Fibroblast of lung (primary cell): ENCODE results near the gene CEP78.

ENCODE experiments used
- EZH2 ChIP-seq: IDR thresholded peaks from 2 replicates; pipeline ENCODE4 v1.5.1; 2012; ENCODE audit warnings: low read length, control low read depth, mild to moderate bottlenecking; ENCODE audit errors: missing control alignments
- TF ChIP-seq, protein P1 (sequence below), 2 donors: IDR thresholded peaks in 1 of 2; conservative IDR thresholded peaks in 1 of 2; 1 replicate in 1 of 2; 2 replicates in 1 of 2; pipeline ENCODE4 v1.5.1; 2011 to 2012; ENCODE audit warnings: low read length in 2 of 2, control low read depth in 1 of 2, inconsistent platforms in 1 of 2, low read depth in 1 of 2, mild to moderate bottlenecking in 1 of 2

DNA sequence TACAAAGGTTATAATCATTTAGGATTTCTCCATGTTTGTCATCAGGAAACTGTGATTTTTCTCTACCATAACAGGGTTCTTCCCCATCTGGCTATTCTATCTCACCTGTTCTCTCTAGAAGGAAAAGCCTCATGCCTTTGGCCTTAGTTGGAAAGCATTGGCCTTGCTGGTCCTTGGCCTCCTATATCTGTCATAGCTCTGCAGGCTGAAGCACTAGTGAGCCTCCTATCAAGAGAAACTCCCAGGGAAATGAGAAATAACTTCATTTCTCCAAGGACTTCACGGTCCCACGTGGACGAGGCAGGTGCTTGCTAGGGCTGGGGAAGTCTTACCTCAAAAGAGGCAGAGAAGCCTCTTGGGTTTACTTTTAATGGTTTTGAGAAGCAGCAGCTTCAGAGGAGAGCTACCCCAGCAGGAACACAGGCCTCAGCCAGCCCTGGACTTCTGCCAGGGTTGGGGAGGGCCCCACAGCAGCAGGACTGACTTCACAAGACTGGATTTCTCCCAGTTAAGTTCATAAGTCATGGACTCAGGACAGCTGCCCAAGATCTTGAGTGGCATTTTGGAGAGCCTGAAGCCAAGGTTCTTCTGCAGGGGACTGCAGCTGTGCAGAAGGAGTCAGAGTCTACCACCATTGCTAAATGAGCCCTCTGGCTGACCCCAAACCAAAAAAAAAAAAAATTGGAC is 45.2 kb downstream of the CEP78 start:
- TF ChIP-seq, protein P1, sequence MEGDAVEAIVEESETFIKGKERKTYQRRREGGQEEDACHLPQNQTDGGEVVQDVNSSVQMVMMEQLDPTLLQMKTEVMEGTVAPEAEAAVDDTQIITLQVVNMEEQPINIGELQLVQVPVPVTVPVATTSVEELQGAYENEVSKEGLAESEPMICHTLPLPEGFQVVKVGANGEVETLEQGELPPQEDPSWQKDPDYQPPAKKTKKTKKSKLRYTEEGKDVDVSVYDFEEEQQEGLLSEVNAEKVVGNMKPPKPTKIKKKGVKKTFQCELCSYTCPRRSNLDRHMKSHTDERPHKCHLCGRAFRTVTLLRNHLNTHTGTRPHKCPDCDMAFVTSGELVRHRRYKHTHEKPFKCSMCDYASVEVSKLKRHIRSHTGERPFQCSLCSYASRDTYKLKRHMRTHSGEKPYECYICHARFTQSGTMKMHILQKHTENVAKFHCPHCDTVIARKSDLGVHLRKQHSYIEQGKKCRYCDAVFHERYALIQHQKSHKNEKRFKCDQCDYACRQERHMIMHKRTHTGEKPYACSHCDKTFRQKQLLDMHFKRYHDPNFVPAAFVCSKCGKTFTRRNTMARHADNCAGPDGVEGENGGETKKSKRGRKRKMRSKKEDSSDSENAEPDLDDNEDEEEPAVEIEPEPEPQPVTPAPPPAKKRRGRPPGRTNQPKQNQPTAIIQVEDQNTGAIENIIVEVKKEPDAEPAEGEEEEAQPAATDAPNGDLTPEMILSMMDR (conservative IDR thresholded peaks at IDR 0.05 in 1 of 2, IDR thresholded peaks at IDR 0.05 in 1 of 2; ENCODE audit: low read depth in 1 of 2, low read length in 2 of 2): no peak
- no peak for TF ChIP-seq EZH2
